ENCODE measurements around the gene LMBR1. TPM values are rescaled to one million over a fixed set of nuclear protein-coding genes. Genes with fewer than 3 reads are reported as not detected.
"Not testable (repeated sequence)": the region's sequence is repeated elsewhere in the genome, so short reads cannot be mapped to it uniquely, and the experiment has no call there.

Gene LMBR1
- total RNA-seq, 2 experiments from 2014 or later = 47.5 to 50.4 TPM

- H3K4me1 Mint-ChIP-seq = peaks cover 44% of the 10 kb centered on the region
- H3K27ac Mint-ChIP-seq = no peak overlapping the region
- H3K9me3 Mint-ChIP-seq = peaks cover 2% of the 10 kb centered on the region
- H3K36me3 Mint-ChIP-seq = peaks cover 3% of the 10 kb centered on the region
- H3K27me3 Mint-ChIP-seq = peaks cover 61% of the 10 kb centered on the region
- H3K4me3 Mint-ChIP-seq = no peak overlapping the region
- no peak for DNase-seq
Observed at GRCh38 chr7:156920076-156920475, 27.1 kb upstream of the LMBR1 start.

- Mint-ChIP-seq H3K4me3 (no peak overlapping the region), H3K9me3 (peaks cover 2% of the 10 kb centered on the region), H3K27me3 (peaks cover 56% of the 10 kb centered on the region), H3K27ac (no peak overlapping the region), H3K36me3 (peaks cover 3% of the 10 kb centered on the region), H3K4me1 (peaks cover 41% of the 10 kb centered on the region)
- DNase-seq = no peak
Observed at GRCh38 chr7:156919132-156919713, 26.2 kb upstream of the LMBR1 start.

DNA sequence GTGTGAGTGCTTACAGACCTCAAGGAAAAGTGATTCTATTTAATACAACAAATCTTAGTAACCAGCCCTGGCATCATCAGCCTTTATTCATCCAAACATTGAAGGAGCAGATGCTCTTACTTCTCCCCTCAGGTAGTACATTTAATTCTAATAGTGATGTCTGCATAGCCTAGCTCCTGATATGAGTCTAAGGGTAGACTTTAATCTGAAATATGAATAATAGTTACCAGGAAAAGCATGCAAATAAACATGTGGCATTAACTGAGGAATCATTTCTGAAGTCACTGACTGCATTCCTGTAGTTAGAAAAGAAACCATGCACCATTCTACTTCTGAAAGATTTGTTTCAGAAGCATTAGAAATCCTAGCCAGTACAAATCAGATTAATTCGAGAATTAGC is 25.7 kb upstream of the LMBR1 start:
- H3K27me3 Mint-ChIP-seq = peaks cover 54% of the 10 kb centered on the region
- peaks cover 2% of the 10 kb centered on the region for H3K9me3 Mint-ChIP-seq
- no peak overlapping the region for H3K27ac Mint-ChIP-seq
- no peak overlapping the region for H3K4me3 Mint-ChIP-seq
- DNase-seq = no peak
- H3K36me3 Mint-ChIP-seq = peaks cover 3% of the 10 kb centered on the region
- H3K4me1 Mint-ChIP-seq = peaks cover 37% of the 10 kb centered on the region

DNA sequence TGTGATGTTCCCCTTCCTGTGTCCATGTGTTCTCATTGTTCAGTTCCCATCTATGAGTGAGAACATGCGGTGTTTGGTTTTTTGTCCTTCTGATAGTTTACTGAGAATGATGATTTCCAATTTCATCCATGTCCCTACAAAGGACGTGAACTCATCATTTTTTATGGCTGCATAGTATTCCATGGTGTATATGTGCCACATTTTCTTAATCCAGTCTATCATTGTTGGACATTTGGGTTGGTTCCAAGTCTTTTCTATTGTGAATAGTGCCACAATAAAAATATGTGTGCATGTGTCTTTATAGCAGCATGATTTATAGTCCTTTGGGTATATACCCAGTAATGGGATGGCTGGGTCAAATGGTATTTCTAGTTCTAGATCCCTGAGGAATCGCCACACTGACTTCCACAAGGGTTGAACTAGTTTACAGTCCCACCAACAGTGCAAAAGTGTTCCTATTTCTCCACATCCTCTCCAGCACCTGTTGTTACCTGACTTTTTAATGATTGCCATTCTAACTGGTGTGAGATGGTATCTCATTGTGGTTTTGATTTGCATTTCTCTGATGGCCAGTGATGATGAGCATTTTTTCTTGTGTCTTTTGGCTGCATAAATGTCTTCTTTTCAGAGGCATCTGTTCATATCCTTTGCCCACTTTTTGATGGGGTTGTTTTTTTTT is 16.7 kb upstream of the LMBR1 start:
- not testable (repeated sequence) for H3K9me3 Mint-ChIP-seq, H3K27ac Mint-ChIP-seq, H3K4me1 Mint-ChIP-seq, H3K36me3 Mint-ChIP-seq, H3K4me3 Mint-ChIP-seq, H3K27me3 Mint-ChIP-seq, DNase-seq

DNA sequence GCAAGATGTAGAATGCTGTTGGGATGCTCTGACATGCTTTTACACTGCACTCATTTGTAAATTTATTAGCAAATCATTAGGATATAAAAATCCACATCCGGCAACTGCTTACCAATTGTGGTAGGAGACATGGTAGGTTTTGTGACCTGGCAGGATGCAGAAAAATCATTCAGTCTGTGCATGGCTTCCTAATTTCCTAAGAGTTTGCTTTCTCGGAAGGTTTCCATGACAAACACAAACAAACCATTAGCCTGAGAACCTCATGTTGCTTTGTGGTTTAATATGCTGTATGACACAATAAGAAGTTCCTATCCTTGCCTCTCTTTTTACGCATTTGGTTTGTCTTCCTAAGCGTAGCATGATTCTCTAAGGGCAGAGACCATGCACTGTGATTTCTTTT is 14.7 kb upstream of the LMBR1 start:
- H3K4me3 Mint-ChIP-seq = no peak overlapping the region
- DNase-seq = no peak
- H3K36me3 Mint-ChIP-seq = no peaks in the 10 kb centered on the region
- H3K9me3 Mint-ChIP-seq = peaks cover 2% of the 10 kb centered on the region
- no peak overlapping the region for H3K27ac Mint-ChIP-seq
- H3K27me3 Mint-ChIP-seq = peaks cover 8% of the 10 kb centered on the region
- H3K4me1 Mint-ChIP-seq = peaks cover 14% of the 10 kb centered on the region

- H3K27ac Mint-ChIP-seq = no peak overlapping the region
- peaks cover 2% of the 10 kb centered on the region for H3K9me3 Mint-ChIP-seq
- DNase-seq = no peak
- H3K27me3 Mint-ChIP-seq = no peaks in the 10 kb centered on the region
- H3K36me3 Mint-ChIP-seq = no peaks in the 10 kb centered on the region
- no peak overlapping the region for H3K4me3 Mint-ChIP-seq
- H3K4me1 Mint-ChIP-seq = peaks cover 16% of the 10 kb centered on the region
Observed at GRCh38 chr7:156906200-156906649, 13.2 kb upstream of the LMBR1 start.

GRCh38 chr7:156903232-156903909 is 10.4 kb upstream of the LMBR1 start:
- H3K4me3 Mint-ChIP-seq = peak overlapping the region; percentile 14
- H3K27me3 Mint-ChIP-seq = no peaks in the 10 kb centered on the region

GRCh38 chr7:156900093-156900492 is 7.1 kb upstream of the LMBR1 start:
- H3K4me3 Mint-ChIP-seq, H3K36me3 Mint-ChIP-seq, H3K27ac Mint-ChIP-seq, DNase-seq, H3K9me3 Mint-ChIP-seq, H3K27me3 Mint-ChIP-seq: not testable (repeated sequence)
- H3K4me1 Mint-ChIP-seq = peaks cover 29% of the 10 kb centered on the region

More at GRCh38 chr7:156903232-156903909, 10.4 kb upstream of the LMBR1 start:
- Mint-ChIP-seq H3K4me1 (peaks cover 11% of the 10 kb centered on the region), H3K36me3 (no peaks in the 10 kb centered on the region), H3K9me3 (no peaks in the 10 kb centered on the region), H3K27ac (peak overlapping the region; percentile 59)
- no peak for DNase-seq

- Mint-ChIP-seq H3K27ac (no peak overlapping the region), H3K4me3 (no peak overlapping the region), H3K27me3 (no peaks in the 10 kb centered on the region), H3K36me3 (peaks cover 5% of the 10 kb centered on the region), H3K4me1 (peaks cover 37% of the 10 kb centered on the region), H3K9me3 (no peaks in the 10 kb centered on the region)
- DNase-seq = no peak
Observed at GRCh38 chr7:156898938-156899337, 6.0 kb upstream of the LMBR1 start.

DNA sequence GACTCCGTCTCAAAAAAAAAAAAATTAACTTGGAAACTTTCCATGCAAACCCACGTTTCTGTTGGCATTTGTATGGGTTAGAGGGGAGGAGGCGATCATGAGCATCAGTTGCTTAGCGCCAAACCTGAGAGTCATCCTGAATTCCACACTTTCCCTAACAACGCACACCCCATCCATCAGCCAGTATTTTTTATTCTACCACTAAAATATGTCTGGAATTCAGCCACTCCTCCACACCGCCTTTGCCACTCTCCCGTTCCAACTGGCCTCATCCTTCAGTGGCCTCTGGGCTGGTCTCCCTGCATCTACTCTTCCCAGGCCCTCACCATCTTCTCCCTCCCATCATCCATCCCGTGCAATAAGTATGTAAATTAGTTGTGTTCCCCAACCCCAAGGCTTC is 4.7 kb upstream of the LMBR1 start:
- peaks cover 5% of the 10 kb centered on the region for H3K36me3 Mint-ChIP-seq
- no peak overlapping the region for H3K4me3 Mint-ChIP-seq

DNA sequence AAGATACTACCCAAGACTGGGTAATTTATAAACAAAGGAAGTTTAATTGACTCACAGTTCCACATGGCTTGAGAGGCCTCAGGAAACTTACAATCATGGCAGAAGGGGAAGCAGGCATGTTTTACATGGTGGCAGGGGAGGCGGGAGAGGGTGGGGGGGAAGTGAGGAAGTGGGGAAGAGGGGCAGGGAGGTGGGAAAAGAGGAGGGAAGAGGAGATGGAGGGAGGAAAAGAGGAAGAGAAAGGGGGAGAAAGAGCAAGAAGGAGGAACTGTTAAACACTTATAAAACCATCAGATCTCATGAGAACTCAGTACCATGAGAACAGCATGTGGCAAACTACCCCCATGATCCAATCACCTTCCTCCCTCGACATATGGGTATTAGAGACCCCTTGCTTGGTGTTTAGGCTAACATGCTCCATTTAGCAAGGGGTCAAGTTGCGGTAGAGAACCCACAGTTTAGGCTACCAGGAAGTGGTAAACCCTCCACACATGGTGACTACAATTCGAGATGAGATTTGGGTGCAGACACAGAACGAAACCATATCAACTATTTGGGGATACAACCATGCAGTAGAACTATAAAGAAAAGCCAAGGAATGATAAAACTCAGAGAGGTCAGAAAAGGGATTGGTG is 3.5 kb upstream of the LMBR1 start:
- Mint-ChIP-seq H3K4me3 (no peak overlapping the region), H3K27ac (peak overlapping the region; percentile 25), H3K4me1 (peaks cover 32% of the 10 kb centered on the region), H3K36me3 (peaks cover 5% of the 10 kb centered on the region), H3K27me3 (no peaks in the 10 kb centered on the region), H3K9me3 (no peaks in the 10 kb centered on the region)
- DNase-seq = no peak

More for the DNA sequence above, 4.7 kb upstream of the LMBR1 start:
- DNase-seq = no peak
- Mint-ChIP-seq H3K27ac (no peak overlapping the region), H3K27me3 (no peaks in the 10 kb centered on the region), H3K9me3 (no peaks in the 10 kb centered on the region), H3K4me1 (peaks cover 28% of the 10 kb centered on the region)

DNA sequence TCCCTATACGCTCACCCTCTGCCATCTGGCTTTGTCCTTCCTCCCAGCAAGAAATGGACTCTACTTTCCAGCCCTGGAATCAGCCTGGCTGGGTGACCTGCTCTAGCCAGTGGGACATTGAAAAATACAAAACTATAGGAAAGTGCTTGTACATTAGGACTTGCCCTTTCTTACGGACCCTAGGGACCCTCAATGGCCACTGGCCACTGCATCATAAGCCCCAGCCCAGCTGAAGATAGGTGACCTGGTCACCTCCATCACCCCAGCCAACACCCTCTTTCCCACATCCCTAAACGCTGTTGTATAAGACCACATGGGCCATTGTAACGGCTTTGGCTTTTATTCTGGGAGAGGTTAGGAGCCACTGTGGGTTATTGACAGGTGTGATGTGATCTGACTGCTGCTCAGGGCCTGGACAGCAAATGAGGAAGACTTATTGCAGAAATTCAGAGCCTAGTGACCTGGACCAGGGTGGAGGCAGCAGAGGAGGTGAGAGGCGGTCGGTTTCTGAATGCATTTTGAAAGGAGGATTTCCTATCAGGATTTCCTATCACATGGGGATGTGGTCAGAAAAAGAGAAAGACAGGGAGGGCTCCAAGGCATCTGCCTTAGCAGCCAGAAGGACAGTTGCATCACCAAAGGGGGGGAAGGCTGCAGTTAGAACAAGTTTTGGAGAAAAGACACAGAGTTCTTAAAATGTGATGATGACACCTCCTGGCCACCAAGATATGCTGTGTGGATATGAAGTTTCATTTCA is 2.2 kb upstream of the LMBR1 start:
- H3K9me3 Mint-ChIP-seq = no peaks in the 10 kb centered on the region
- peak overlapping the region; percentile 69 for H3K27ac Mint-ChIP-seq
- DNase-seq = no peak
- H3K4me3 Mint-ChIP-seq = peak overlapping the region; percentile 86
- H3K27me3 Mint-ChIP-seq = no peaks in the 10 kb centered on the region
- peaks cover 13% of the 10 kb centered on the region for H3K36me3 Mint-ChIP-seq
- H3K4me1 Mint-ChIP-seq = peaks cover 38% of the 10 kb centered on the region

DNA sequence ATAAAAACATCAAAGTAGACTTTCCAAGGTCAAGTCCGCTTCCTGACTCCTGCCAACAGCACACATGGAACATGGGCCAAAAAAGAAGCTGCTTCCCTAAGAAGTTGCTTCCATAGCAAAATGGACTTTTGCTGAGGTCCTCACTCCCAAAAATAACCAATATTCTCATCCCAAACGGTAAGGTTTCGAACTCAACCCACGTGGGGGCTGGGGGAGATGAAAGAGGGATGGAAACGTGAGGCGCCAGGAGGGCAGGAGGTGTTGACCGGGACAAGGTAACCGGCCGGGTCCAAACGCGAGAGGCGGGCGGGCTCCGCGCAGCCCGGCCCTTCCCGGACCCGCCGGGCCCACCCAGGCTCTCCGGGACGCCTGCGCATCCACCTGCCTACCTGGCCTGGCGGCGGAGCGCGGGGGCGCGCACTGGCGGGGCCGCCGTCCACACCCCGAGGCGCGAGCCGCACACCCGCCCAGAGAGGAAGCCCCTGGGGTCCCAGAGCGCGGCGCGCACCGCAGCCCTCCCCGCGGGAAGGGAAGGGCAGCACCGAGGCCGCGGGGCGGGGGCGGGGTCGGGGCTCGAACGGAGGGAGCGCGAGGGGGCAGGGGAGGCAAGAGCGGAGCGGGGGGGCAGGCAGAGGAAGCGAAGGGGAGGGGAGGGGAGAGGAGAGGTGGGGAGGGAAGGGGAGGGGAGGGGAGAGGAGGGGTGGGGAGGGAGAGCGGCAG is 742 bp downstream of the LMBR1 start:
- peaks cover 47% of the 10 kb centered on the region for H3K4me1 Mint-ChIP-seq
- DNase-seq = peak; percentile 78
- H3K36me3 Mint-ChIP-seq = peaks cover 25% of the 10 kb centered on the region
- H3K27me3 Mint-ChIP-seq = no peaks in the 10 kb centered on the region
- peak overlapping the region; percentile 91 for H3K4me3 Mint-ChIP-seq
- peak overlapping the region; percentile 88 for H3K27ac Mint-ChIP-seq
- no peaks in the 10 kb centered on the region for H3K9me3 Mint-ChIP-seq

- peak overlapping the region; percentile 33 for H3K4me3 Mint-ChIP-seq
- peak overlapping the region; percentile 54 for H3K27ac Mint-ChIP-seq
- no peak for DNase-seq
- H3K9me3 Mint-ChIP-seq = no peaks in the 10 kb centered on the region
- H3K4me1 Mint-ChIP-seq = peaks cover 34% of the 10 kb centered on the region
- H3K36me3 Mint-ChIP-seq = peaks cover 24% of the 10 kb centered on the region
- no peaks in the 10 kb centered on the region for H3K27me3 Mint-ChIP-seq
Observed at GRCh38 chr7:156889746-156890145, 3.2 kb downstream of the LMBR1 start.
